K562 (cell line): ENCODE results near the gene HES5.

Experiments
- CC2D1A ChIP-seq: fragments of 450-650 bp; IDR thresholded peaks from 2 replicates; pipeline ENCODE4 v1.6.1; 2017; ENCODE audit warnings: mild to moderate bottlenecking
- GTF2F1 ChIP-seq: IDR thresholded peaks from 2 replicates; pipeline ENCODE4 v1.6.1; 2011; ENCODE audit warnings: low read depth, low read length, improper control_type of control experiment
- MEIS2 ChIP-seq: fragments of 450-650 bp; IDR thresholded peaks from 2 replicates; pipeline ENCODE4 v1.6.1; 2014; ENCODE audit warnings: mild to moderate bottlenecking; ENCODE audit not compliant: partially characterized antibody
- POLR2A ChIP-seq: fragments of 450-650 bp; conservative IDR thresholded peaks from 2 replicates; pipeline ENCODE4 v1.6.1; 2016
- POLR2AphosphoS5 ChIP-seq: IDR thresholded peaks from 2 replicates; pipeline ENCODE4 v1.6.1; 2011; ENCODE audit warnings: mild to moderate bottlenecking, low read depth, low read length, moderate library complexity; ENCODE audit not compliant: control insufficient read depth, insufficient read depth
- SMAD4 ChIP-seq: fragments of 250-450 bp; sonication (Bioruptor Pico); conservative IDR thresholded peaks from 2 replicates; pipeline ENCODE4 v1.8.0; 2021; ENCODE audit warnings: inconsistent platforms, mild to moderate bottlenecking, moderate library complexity
- ZNF224 ChIP-seq: sonication (generic); formaldehyde crosslinking; IDR thresholded peaks from 2 replicates; pipeline ENCODE4 v1.8.0; 2022; ENCODE audit warnings: mild to moderate bottlenecking, missing genetic modification reagents
- ZNF644 ChIP-seq: fragments of 200-800 bp; sonication (Bioruptor generic); IDR thresholded peaks from 2 replicates; pipeline ENCODE4 v1.6.1; 2016; ENCODE audit warnings: low read depth, missing genetic modification characterization, missing compliant biosample characterization

GRCh38 chr1:2479186-2479585, 50.9 kb downstream of the HES5 start:
- no peak for TF ChIP-seq GTF2F1
- no peak for TF ChIP-seq SMAD4 (CRISPR knock-in tag)
- TF ChIP-seq ZNF644 (tag), result no peak
- TF ChIP-seq MEIS2, result no peak
- no peak for TF ChIP-seq POLR2AphosphoS5
- TF ChIP-seq POLR2A, result no peak
- TF ChIP-seq ZNF224 (CRISPR knock-in tag), result no peak
- no peak for TF ChIP-seq CC2D1A
